Liver (tissue), 9 donors: ENCODE data around the gene ADCK1. TPM values are rescaled to one million over a fixed set of nuclear protein-coding genes. Genes with fewer than 3 reads are reported as not detected.

ENCODE experiments used
- DNase-seq: peaks from one replicate; pipeline ENCODE4 v3.0.0-alpha.2; 2017; ENCODE audit warnings: low spot score
- H3K27ac ChIP-seq, 2 donors: one replicate each; pipeline ENCODE4 v1.7.0; 2013; ENCODE audit warnings: inconsistent platforms in 2 of 2, low read length in 2 of 2, control low read depth in 1 of 2, low read depth in 1 of 2, mild to moderate bottlenecking in 1 of 2
- H3K27me3 ChIP-seq, 4 donors: one replicate each; pipeline versions ENCODE4 v1.6.1 to v1.7.0; 2013; ENCODE audit warnings: low read length in 3 of 4, inconsistent platforms in 1 of 4, mild to moderate bottlenecking in 1 of 4, moderate library complexity in 1 of 4; ENCODE audit not compliant: control insufficient read depth in 4 of 4, insufficient read depth in 4 of 4
- H3K36me3 ChIP-seq, 4 donors: one replicate each; pipeline versions ENCODE4 v1.6.1 to v1.7.0; 2013; ENCODE audit warnings: low read length in 3 of 4, mild to moderate bottlenecking in 3 of 4, low read depth in 1 of 4, moderate library complexity in 1 of 4; ENCODE audit not compliant: control insufficient read depth in 4 of 4, insufficient read depth in 3 of 4
- H3K4me1 ChIP-seq, 4 donors: one replicate each; pipeline versions ENCODE4 v1.6.1 to v1.7.0; 2013; ENCODE audit warnings: low read length in 3 of 4, mild to moderate bottlenecking in 3 of 4, moderate library complexity in 1 of 4; ENCODE audit not compliant: control insufficient read depth in 4 of 4, insufficient read depth in 4 of 4
- H3K4me3 ChIP-seq, 3 donors: one replicate each; pipeline versions ENCODE4 v1.6.1 to v1.7.0; 2013; ENCODE audit warnings: low read length in 3 of 3, control low read depth in 1 of 3, low read depth in 1 of 3, mild to moderate bottlenecking in 1 of 3
- H3K9ac ChIP-seq, 2 donors: one replicate each; pipeline ENCODE4 v1.7.0; 2013; ENCODE audit warnings: low read length in 2 of 2, mild to moderate bottlenecking in 2 of 2, moderate library complexity in 2 of 2, control low read depth in 1 of 2, low read depth in 1 of 2
- H3K9me3 ChIP-seq, 4 donors: one replicate each; pipeline versions ENCODE4 v1.6.1 to v1.7.0; 2013; ENCODE audit warnings: low read length in 3 of 4; ENCODE audit not compliant: control insufficient read depth in 4 of 4
- GABPA ChIP-seq, 2 donors: IDR thresholded peaks in 1 of 2; conservative IDR thresholded peaks in 1 of 2; 2 replicates each; pipeline ENCODE4 v1.6.1; 2016; ENCODE audit warnings: antibody characterized with exemption in 2 of 2, mild to moderate bottlenecking in 1 of 2, moderate library complexity in 1 of 2
- HNF4A ChIP-seq, 2 donors: conservative IDR thresholded peaks; 2 replicates each; pipeline ENCODE4 v1.6.1; 2016; ENCODE audit warnings: antibody characterized with exemption in 2 of 2, mild to moderate bottlenecking in 2 of 2
- JUND ChIP-seq, 2 donors: IDR thresholded peaks; 2 replicates each; pipeline ENCODE4 v1.6.1; 2016; ENCODE audit warnings: antibody characterized with exemption in 2 of 2
- MAX ChIP-seq: IDR thresholded peaks from 2 replicates; pipeline ENCODE4 v1.6.1; 2016; ENCODE audit warnings: antibody characterized with exemption
- NR2F2 ChIP-seq: IDR thresholded peaks from 2 replicates; pipeline ENCODE4 v1.6.1; 2016; ENCODE audit warnings: antibody characterized with exemption
- RXRA ChIP-seq, 2 donors: IDR thresholded peaks; 2 replicates each; pipeline ENCODE4 v1.6.1; 2017 to 2018; ENCODE audit warnings: antibody characterized with exemption in 2 of 2, mild to moderate bottlenecking in 1 of 2
- SP1 ChIP-seq: IDR thresholded peaks from 2 replicates; pipeline ENCODE4 v1.6.1; 2018; ENCODE audit warnings: antibody characterized with exemption, mild to moderate bottlenecking
- TAF1 ChIP-seq: conservative IDR thresholded peaks from 2 replicates; pipeline ENCODE4 v1.6.1; 2016; ENCODE audit warnings: antibody characterized with exemption, mild to moderate bottlenecking
- YY1 ChIP-seq: IDR thresholded peaks from 2 replicates; pipeline ENCODE4 v1.6.1; 2016; ENCODE audit warnings: antibody characterized with exemption, mild to moderate bottlenecking
- ZBTB33 ChIP-seq: IDR thresholded peaks from 2 replicates; pipeline ENCODE4 v1.6.1; 2016; ENCODE audit warnings: antibody characterized with exemption
- WGBS: extraction: QIAGEN DNeasy Blood & Tissue Kit; methylation state at CpG from one replicate; pipeline ENCODE4 v1.1.7; 2013; 5-methylcytosine and 5-hydroxymethylcytosine counted together
- polyA plus RNA-seq, 2 donors: library from polyadenylated mRNA; stranded (reverse) in 1 of 2; unstranded in 1 of 2; fragments of 200-250 nt in 1 of 2; fragments of >200 nt in 1 of 2; fragmentation: Nextera tagmentation in 1 of 2; extraction: Ambion mirVana in 1 of 2; gene quantifications; one replicate each; pipeline versions ENCODE4 v1.2.1 to v1.2.3, GENCODE V29; 2013 to 2015
- total RNA-seq, 2 donors: library from RNA; depleted of rRNA; stranded (reverse); fragments of >200 nt; gene quantifications; one replicate each; pipeline ENCODE4 v1.2.3, GENCODE V29; 2014
- donor health status: healthy.
- donor health status: healthy.
- donor health status: healthy.
- donor health status: healthy.
- donor health status: healthy.

The ADCK1 gene
- total and polyA plus RNA-seq, 4 donors = 4.0 to 4.9 (median 4.4) TPM

DNA sequence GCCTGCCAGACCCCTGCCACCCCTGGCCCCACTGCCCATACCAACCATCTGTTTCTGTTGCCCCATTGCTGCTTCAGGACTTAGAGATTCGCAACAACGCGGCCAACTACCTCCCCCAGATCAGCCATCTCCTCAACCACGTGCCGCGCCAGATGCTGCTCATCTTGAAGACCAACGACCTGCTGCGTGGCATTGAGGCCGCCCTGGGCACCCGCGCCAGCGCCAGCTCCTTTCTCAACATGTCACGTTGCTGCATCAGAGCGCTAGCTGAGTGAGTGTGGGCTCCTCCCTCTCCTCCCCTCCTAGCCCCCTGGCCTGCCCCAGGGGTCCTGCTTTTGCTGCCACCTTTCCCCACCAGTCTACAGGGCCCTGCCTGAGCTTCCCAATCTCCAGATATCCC lies 131.5 kb downstream of the ADCK1 start:
- no peak for DNase-seq
- H3K4me3 ChIP-seq = no peak overlapping the region
- no peak for TF ChIP-seq GABPA (IDR thresholded peaks at IDR 0.05 in 1 of 2, conservative IDR thresholded peaks at IDR 0.05 in 1 of 2)
- TF ChIP-seq YY1 = no peak
- no peak for TF ChIP-seq NR2F2
- no peak for TF ChIP-seq SP1
- no peak for TF ChIP-seq MAX
- TF ChIP-seq TAF1 = no peak
- H3K9me3 ChIP-seq = peaks cover 0 to 4% (median 2%) of the 10 kb centered on the region in 4 donors
- no peaks in the 10 kb centered on the region for H3K4me1 ChIP-seq
- H3K9ac ChIP-seq = no peak overlapping the region
- H3K36me3 ChIP-seq = peaks cover 0 to 16% (median 9%) of the 10 kb centered on the region in 4 donors
- H3K27me3 ChIP-seq = no peaks in the 10 kb centered on the region
- no peak overlapping the region for H3K27ac ChIP-seq
- WGBS = 96% methylated on average over 14 of the region's 14 CpGs

- 91% methylated on average over 4 of the region's 4 CpGs for WGBS
- DNase-seq = no peak
- Histone ChIP-seq H3K4me3 (no peak overlapping the region), H3K36me3 (peaks cover 0 to 16% (median 9%) of the 10 kb centered on the region in 4 donors), H3K27ac (no peak overlapping the region), H3K27me3 (no peaks in the 10 kb centered on the region), H3K9ac (no peak overlapping the region), H3K9me3 (peaks cover 3 to 6% (median 5%) of the 10 kb centered on the region in 4 donors), H3K4me1 (no peaks in the 10 kb centered on the region)
- TF ChIP-seq RXRA (IDR thresholded peaks at IDR 0.05) = no peak
Observed at GRCh38 chr14:77936138-77936639, 136.3 kb downstream of the ADCK1 start.

DNA sequence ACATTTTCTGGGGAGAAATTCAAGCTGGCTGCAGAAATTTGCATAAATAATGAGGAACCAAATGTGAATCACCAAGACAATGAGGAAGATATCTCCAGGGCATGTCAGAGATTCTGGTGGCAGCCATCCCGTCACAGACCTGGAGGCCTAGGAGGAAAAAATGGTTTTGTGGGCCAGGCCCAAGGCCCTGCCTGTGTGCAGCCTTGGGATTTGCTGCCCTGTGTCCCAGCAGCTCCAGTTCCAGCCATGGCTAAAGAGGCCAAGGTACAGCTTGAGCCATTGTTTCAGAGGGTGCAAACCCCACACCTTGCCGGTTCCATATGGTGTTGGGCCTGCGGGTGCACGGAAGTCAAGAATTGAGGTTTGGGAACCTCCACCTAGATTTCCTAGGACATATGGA lies 147.5 kb downstream of the ADCK1 start:
- no peak overlapping the region for H3K27ac ChIP-seq
- DNase-seq = no peak
- WGBS = 74% methylated on average over 4 of the region's 4 CpGs
- H3K27me3 ChIP-seq = no peaks in the 10 kb centered on the region
- no peaks in the 10 kb centered on the region for H3K4me1 ChIP-seq
- no peak overlapping the region for H3K4me3 ChIP-seq
- no peaks in the 10 kb centered on the region for H3K36me3 ChIP-seq
- H3K9me3 ChIP-seq = peaks cover 0 to 4% (median 0%) of the 10 kb centered on the region in 4 donors
- H3K9ac ChIP-seq = no peak overlapping the region
- no peak for TF ChIP-seq RXRA (IDR thresholded peaks at IDR 0.05)
- no peak for TF ChIP-seq JUND (IDR thresholded peaks at IDR 0.05)

DNA sequence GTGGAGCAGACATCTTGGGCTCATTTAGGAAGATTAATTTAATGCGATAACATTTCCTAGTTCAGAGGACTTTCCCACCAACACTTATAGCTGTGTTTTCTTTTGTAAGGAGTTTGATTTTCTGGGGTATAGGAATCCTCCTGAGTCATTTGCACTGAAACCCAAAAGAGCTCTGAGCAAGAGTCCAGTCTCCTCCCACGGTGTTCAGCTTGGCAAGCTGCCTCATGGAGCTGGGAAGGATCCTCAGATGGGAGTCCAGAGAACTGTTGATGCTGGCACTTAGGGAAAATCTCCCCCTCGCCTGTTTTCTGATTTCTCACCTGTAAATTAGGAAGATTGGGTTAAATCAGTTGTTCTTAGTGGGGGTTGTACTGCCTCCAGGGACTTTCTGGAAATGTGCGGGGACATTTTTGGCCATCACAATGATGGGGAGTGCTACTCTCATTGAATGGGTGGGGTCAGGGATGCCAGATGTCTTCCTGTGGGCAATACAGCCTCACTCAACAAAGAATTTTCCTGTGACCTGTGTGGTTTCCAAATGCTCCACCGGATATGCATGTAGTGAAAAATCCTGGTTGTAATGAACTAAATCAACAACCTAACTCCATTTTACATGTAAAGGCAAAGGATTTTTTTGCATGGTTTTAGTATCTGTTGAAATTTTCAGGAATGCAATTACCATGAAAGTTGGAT lies 150.6 kb downstream of the ADCK1 start:
- peaks cover 0 to 1% (median 0%) of the 10 kb centered on the region in 4 donors for H3K9me3 ChIP-seq
- H3K27me3 ChIP-seq = no peaks in the 10 kb centered on the region
- H3K36me3 ChIP-seq = no peaks in the 10 kb centered on the region
- no peak for TF ChIP-seq YY1
- no peak for TF ChIP-seq ZBTB33
- TF ChIP-seq TAF1 = no peak
- no peak for TF ChIP-seq MAX
- no peak for TF ChIP-seq NR2F2
- TF ChIP-seq HNF4A (conservative IDR thresholded peaks at IDR 0.05) = no peak
- H3K4me3 ChIP-seq = no peak overlapping the region
- H3K9ac ChIP-seq = no peak overlapping the region
- no peak for DNase-seq
- WGBS = 73% methylated on average over 5 of the region's 5 CpGs
- no peak overlapping the region for H3K27ac ChIP-seq
- no peaks in the 10 kb centered on the region for H3K4me1 ChIP-seq
